WTC11 (cell line): ENCODE measurements around the gene FBXL7.

ENCODE experiments used
- CTCF ChIP-seq: fragments of 200-600 bp; IDR thresholded peaks from 2 replicates; pipeline ENCODE4 v1.8.0; 2022; ENCODE audit warnings: antibody characterized with exemption
- ETV6 ChIP-seq: sonication (generic); formaldehyde crosslinking; IDR thresholded peaks from 2 replicates; pipeline ENCODE4 v1.8.1; 2022; ENCODE audit warnings: mild to moderate bottlenecking, missing genetic modification reagents
- NR2C2 ChIP-seq: sonication (generic); formaldehyde crosslinking; IDR thresholded peaks from 2 replicates; pipeline ENCODE4 v1.8.0; 2022; ENCODE audit warnings: mild to moderate bottlenecking, missing genetic modification reagents
- RORB ChIP-seq: fragments of 250-450 bp; sonication (Bioruptor Pico); IDR thresholded peaks from 2 replicates; pipeline ENCODE4 v1.9.0; 2021; ENCODE audit warnings: mild to moderate bottlenecking
- SP1 ChIP-seq: sonication (generic); formaldehyde crosslinking; conservative IDR thresholded peaks from 2 replicates; pipeline ENCODE4 v1.8.1; 2022; ENCODE audit warnings: missing genetic modification reagents
- TCF7 ChIP-seq: sonication (generic); formaldehyde crosslinking; IDR thresholded peaks from 2 replicates; pipeline ENCODE4 v1.8.0; 2022; ENCODE audit warnings: mild to moderate bottlenecking, low read depth, missing genetic modification reagents, moderate library complexity

GRCh38 chr5:15528476-15528875, 28.5 kb downstream of the FBXL7 start:
- TF ChIP-seq NR2C2 (CRISPR knock-in tag) (no peak), CTCF (no peak), ETV6 (CRISPR knock-in tag) (no peak), SP1 (CRISPR knock-in tag) (no peak), RORB (CRISPR knock-in tag) (no peak), TCF7 (CRISPR knock-in tag) (no peak)
